ENCODE results near the gene SRY.
"Not testable (repeated sequence)": the region's sequence is repeated elsewhere in the genome, so short reads cannot be mapped to it uniquely, and the experiment has no call there.

SRY gene

GRCh38 chrY:2787600-2787999, at the start of gene SRY:
SRY (minus strand) TSS chrY:2787682; CDS start chrY:2787603, 79 bp downstream.
- no peak for DNase-seq (ENCODE audit: low read depth)

DNA sequence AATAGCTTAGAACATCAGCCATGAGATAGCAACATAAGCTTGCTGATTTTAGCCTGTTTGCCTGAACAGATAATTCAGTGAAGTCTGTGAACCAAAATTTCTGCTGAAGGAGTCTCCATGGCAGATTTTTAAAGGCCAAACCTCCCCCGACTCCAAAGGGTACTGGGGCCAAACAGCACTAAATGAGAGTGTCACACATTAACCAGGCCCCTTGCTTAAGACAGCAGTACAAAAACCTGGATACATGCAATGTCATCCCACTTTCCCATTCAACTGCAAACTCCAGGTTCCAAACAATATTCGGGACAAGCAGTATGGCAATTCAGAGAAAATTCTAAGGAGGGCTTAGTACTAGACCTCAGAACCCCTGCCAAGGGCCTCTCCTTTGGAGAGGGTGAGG, 49.6 kb upstream of the SRY start:
- no peak for DNase-seq (ENCODE audit: low read depth)

DNA sequence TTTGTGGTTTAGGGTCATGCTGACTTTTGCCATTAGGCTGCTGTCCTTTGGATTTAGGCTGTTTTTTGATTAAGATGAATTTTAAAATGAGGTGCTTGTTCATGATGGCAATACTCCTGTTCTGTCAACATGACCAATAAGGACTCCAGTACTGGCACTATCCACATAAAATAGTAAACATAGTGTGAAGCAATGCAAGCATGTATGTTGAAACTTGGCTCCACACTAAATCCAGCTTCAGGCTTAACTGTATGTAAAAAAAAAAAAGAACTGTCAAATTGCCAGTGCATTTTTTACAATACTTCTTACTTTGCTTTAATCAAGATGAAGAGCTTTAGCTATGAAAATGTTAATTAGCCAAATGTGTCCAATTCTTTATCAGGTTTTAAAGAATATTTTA, 47.7 kb upstream of the SRY start:
- DNase-seq (ENCODE audit: low read depth), result no peak

DNA sequence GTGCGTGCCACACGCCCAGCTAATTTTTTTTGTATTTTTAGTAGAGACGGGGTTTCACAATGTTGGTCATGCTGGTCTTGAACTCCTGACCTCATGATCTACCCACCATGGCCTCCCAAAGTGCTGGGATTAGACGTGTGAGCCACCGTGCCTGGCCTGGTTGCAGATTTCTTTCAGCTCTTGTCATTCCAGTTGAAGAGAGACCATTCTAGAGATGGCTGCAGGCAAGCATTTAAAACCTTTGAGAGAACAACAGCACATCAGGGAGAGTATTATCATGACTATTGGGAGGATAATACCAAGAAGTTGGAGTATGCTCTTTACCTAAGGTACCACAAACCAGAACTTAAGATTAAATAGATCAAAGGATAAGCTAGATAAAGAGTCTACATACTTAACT, 41.0 kb upstream of the SRY start:
- DNase-seq (ENCODE audit: low read depth), result no peak

DNA sequence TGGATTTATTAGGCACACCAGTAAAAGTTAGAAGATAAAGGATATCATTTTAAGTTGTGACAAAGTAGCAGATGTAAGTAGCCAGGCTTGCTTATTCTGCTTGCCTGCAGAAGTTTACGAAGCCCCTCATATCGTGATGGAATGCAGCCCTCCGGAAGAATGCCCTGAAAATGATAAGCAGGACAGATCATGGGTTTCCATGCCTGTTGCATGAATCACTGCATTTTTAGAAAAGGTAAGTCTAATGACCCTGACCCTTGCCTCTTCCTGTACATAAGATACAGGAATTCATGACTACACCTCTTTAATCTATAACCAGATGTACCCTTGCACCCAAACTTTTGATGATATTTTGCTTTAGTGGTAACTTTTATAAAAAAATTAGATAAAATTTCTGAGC, 37.0 kb upstream of the SRY start:
- DNase-seq (ENCODE audit: low read depth), result no peak

DNA sequence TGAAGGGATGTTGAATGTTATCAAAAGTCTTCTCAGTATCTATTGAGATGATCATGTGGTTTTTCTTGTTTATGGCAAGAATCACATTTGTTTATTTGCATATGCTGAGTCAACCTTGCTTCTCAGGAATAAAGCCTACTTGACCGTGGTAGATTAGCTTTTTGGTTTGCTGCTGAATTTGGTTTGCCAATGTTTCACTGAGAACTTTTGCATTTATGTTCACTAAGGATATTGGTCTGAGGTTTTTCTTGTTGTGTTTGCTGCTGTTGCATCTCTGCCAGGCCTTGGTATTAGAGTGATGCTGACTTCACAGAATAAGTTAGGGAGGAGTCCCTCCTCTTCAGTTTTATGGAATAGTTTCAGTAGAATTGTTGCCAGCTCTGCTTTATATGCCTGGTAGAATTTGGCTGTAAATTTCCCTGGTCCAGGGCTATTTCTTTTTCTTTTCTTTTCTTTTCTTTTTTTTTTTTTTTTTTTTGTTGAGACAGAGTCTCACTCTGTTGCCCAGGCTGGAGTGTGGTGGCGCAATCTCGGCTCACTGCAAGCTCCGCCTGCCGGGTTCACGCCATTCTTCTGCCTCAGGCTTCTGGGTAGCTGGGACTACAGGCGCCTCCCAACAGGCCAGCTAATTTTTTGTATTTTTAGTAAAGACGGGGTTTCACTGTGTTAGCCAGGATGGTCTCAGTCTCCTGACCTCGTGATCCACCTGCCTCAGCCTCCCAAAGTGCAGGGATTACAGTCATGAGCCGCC, 29.8 kb upstream of the SRY start:
- not testable (repeated sequence) for DNase-seq (ENCODE audit: low read depth)

DNA sequence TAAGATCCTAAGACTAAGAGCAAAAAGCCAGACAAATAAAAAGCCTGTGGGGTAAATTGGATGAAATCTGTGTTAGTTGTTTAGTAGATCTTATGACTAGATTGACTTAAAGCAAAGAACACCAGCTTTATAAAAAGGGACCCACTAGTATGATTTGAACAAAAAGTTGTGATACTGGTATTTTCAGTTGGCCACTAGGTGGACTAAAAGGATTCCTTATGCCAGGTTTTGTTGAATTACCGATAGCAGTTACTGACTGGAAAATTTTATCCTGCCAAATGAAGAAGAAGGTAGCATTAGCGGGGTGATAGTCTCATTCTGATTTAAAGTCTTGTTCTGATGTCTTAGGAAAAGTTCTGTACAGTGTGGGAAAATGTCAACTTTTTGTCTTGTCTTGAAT, 12.8 kb upstream of the SRY start:
- DNase-seq (ENCODE audit: low read depth), result no peak

GRCh38 chrY:2797991-2798390, 10.5 kb upstream of the SRY start:
- no peak for DNase-seq (ENCODE audit: low read depth)

- DNase-seq (ENCODE audit: low read depth), result no peak
Measured at GRCh38 chrY:2796977-2797523, 9.6 kb upstream of the SRY start.

DNA sequence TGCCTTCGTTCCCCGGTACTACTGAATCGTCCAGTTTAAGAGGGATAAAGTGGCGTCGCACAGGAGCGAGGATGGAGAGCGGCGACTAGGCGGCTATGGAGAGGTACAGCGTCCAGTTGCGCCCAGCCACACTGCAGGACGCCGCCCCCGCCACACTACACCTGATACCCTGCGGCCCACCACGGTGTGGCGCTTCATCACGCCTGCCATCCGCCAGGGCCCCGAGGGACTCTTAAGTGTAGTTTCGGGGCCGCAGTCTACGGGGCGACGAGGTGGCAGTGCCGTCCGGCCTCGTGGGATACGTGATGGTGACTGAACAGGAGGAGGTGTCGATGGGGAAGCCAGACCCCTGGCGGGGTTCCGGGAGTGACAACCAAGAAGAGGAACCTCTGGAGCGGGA, 2.3 kb upstream of the SRY start:
- DNase-seq (ENCODE audit: low read depth), result no peak

- no peak for DNase-seq (ENCODE audit: low read depth)
Measured at GRCh38 chrY:2786876-2787512, 488 bp downstream of the SRY start.
